Measurements from ENCODE around the gene DCAF4L1.

DCAF4L1 gene

GRCh38 chr4:41990365-41991111, 9.0 kb downstream of the DCAF4L1 start, which contains the start of gene SLC30A9:
SLC30A9 (plus strand) TSS chr4:41990530; CDS start chr4:41990652, 122 bp downstream.
- DNase-seq, result peak; percentile 96

- DNase-seq, result no peak
These were observed 10.6 kb downstream of the DCAF4L1 start for GRCh38 chr4:41991916-41992767.

- no peak for DNase-seq
These were observed 11.7 kb downstream of the DCAF4L1 start for GRCh38 chr4:41992967-41993857.

- no peak for DNase-seq
These were observed 13.0 kb downstream of the DCAF4L1 start for GRCh38 chr4:41994461-41994985.

- no peak for DNase-seq
These were observed 16.5 kb downstream of the DCAF4L1 start for GRCh38 chr4:41998019-41998418.

- DNase-seq, result no peak
These were observed 17.8 kb downstream of the DCAF4L1 start for GRCh38 chr4:41999321-41999720.

GRCh38 chr4:42008011-42008786, 26.6 kb downstream of the DCAF4L1 start:
- DNase-seq, result no peak

GRCh38 chr4:42015438-42015837, 33.9 kb downstream of the DCAF4L1 start:
- no peak for DNase-seq

GRCh38 chr4:42018451-42018850, 36.9 kb downstream of the DCAF4L1 start:
- no peak for DNase-seq

All from fibroblast of skin of back (primary cell).